GM12873 (cell line): ENCODE data around the gene ADAMTS16.

Experiments
- TF ChIP-seq, protein P1 (sequence below): IDR thresholded peaks from 2 replicates; pipeline ENCODE4 v1.5.1; 2012; ENCODE audit warnings: low read depth, mild to moderate bottlenecking, moderate library complexity, low read length, control low read depth; ENCODE audit not compliant: insufficient read depth; ENCODE audit errors: missing control alignments

The ADAMTS16 gene

DNA sequence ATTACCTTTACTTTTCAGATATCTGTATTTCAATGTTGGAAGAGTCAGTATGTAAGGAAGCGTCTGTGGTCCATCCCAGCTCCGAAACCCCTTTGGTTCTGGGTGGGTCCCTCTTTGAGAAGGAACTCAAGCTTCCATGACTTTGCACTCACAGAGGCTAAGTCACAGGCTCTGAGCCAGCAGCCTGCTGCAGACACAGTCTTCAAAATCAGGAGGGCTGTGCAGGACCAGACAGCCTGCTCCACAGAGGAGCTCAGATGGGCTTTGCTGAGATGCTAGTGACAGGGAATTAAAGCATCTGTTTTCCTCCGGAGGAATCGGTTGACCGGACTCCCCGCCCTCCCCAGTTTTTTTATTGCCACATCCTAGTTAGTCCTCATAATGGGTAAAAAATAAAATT is 155.9 kb downstream of the ADAMTS16 start:
- TF ChIP-seq, protein P1, sequence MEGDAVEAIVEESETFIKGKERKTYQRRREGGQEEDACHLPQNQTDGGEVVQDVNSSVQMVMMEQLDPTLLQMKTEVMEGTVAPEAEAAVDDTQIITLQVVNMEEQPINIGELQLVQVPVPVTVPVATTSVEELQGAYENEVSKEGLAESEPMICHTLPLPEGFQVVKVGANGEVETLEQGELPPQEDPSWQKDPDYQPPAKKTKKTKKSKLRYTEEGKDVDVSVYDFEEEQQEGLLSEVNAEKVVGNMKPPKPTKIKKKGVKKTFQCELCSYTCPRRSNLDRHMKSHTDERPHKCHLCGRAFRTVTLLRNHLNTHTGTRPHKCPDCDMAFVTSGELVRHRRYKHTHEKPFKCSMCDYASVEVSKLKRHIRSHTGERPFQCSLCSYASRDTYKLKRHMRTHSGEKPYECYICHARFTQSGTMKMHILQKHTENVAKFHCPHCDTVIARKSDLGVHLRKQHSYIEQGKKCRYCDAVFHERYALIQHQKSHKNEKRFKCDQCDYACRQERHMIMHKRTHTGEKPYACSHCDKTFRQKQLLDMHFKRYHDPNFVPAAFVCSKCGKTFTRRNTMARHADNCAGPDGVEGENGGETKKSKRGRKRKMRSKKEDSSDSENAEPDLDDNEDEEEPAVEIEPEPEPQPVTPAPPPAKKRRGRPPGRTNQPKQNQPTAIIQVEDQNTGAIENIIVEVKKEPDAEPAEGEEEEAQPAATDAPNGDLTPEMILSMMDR, result no peak

DNA sequence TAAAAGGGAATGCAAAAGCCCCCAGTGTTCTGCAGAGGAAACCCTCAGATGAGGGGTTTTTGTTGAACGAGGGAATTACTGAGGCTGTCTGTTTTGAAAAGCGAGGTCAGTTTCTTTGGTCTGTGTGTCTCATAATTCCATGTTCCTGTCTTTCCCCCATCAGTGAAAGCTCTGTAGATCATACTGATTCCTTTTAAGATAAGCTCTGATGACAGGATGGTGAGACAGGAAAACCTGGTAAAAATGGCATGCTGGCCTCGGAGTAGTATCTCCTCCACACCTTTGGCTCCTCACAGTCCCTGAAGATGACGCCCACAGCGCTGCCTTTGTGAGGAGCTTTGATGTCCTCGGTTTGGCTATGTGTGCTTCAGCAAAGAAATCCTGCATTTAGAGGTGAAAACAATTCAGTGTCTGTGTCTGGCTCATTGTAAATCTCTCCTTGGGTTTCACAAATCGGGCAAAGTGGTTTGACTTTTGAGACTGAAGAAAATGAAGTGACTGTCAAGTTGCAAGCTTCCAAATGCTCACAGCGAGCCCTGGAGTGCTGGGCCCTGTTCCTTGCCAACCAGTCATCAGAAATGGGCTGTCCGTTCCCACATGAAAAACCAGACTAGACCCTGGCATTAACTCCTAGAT is 157.4 kb downstream of the ADAMTS16 start:
- TF ChIP-seq, protein P1, result no peak

DNA sequence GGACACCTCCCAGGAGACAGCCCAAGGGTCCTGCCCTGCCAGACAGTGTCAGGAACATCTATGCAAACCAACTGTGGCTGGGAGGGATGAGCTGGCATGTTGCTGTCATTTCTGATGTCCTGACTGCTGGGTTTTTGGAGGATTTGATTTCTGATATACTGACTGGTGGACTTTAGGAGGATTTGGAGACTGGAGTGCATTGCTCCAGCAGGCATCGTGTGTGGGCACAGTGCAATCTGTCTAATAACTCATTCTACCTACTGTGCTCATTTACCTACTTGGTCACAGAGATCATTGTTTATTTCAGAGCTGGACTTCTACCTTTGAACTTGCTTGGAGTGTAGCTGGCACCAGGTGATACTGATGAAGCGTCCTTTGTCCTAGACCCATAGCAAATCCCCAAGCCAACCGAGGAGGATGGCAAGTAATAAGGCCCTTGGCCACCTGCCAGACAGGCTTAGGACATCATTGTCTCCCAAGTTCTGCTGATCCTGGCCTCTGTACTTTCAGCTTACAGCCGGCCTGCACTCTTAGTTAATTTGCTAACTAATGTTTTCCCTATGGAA is 158.0 kb downstream of the ADAMTS16 start:
- TF ChIP-seq, protein P1, result no peak

DNA sequence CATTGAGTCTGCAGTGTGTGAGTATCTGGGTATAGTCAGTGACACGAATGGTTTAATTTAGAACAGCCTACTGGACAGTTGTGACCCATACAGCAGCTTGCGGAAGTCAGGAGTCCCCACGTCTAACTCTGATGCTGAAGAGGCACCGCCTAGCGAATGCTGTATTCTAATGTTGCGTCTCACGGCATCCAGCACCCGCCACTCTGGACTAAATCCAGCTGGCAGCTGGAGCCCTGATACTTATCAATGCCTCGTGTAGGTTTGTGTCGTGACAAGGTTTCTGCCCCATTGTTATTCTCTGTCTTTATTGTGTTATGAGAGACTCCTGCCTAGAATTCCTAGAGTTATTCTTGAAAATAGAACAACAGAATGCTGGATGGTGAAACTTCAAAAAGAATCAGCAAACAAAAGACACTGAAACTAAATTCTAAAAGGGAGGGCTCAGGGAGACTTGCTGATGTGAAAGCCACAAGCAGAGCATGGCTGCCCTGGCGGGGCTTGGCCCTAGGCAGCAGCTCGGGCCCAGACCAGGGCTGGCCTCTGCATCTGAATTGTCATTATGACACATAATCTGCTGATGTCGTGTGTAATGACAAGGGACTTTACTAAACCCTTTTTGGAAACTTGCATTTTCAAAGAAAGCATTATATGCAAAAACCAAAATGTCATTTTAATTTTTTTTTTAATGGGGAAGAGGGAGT is 158.9 kb downstream of the ADAMTS16 start:
- TF ChIP-seq, protein P1, result no peak

DNA sequence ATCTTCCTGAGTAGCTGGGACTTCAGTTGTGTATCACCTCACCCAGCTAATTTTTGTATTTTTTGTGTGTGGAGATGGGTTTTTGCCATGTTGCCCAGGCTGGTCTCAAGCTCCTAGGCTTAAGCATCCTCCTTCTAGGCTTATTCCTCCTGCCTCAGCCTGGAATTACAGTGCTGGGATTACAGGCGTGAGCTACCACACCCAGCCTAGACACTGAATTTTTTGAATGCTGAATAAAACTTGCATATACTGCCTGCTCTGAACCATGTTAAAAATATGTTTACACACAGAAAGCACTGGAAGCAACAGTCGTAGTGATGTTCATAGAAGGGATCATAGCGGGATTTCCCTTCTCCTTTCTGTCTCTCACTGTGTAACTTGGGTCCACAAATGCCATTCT is 161.0 kb downstream of the ADAMTS16 start:
- TF ChIP-seq, protein P1, result no peak

DNA sequence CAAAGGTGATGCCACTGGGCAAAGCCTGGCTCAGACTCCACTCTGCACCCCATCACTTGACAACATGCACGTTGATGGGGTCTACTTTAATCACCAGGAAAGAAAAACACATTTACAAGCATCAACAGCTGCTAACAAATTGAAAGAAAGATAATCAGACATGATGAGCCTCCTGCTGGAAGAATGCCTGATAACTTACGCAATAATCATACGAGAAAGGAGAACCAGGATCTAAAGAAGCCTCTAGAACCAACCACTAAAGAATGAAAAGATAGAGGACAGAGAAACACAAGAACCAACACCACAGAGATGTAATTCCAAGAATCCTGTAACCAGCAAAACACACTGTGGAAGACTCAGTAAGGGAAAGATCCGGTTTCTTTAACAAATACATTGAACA is 162.1 kb downstream of the ADAMTS16 start:
- TF ChIP-seq, protein P1, result no peak

DNA sequence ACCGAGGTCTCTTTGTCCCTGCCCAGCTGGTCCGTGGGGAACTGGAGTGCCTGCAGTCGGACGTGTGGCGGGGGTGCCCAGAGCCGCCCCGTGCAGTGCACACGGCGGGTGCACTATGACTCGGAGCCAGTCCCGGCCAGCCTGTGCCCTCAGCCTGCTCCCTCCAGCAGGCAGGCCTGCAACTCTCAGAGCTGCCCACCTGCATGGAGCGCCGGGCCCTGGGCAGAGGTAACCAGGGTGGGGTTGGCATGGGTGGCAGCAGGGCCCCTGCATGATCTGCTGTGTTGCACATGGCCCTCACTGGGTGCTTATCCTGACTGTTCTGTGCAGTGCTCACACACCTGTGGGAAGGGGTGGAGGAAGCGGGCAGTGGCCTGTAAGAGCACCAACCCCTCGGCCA is 163.1 kb downstream of the ADAMTS16 start:
- TF ChIP-seq, protein P1, result no peak
